ENCODE measurements around the gene GRIK1.
"Not testable (repeated sequence)": the region's sequence is repeated elsewhere in the genome, so short reads cannot be mapped to it uniquely, and the experiment has no call there.

The GRIK1 gene

GRCh38 chr21:29638761-29639327 is 301.0 kb downstream of the GRIK1 start:
- no peak for DNase-seq

DNA sequence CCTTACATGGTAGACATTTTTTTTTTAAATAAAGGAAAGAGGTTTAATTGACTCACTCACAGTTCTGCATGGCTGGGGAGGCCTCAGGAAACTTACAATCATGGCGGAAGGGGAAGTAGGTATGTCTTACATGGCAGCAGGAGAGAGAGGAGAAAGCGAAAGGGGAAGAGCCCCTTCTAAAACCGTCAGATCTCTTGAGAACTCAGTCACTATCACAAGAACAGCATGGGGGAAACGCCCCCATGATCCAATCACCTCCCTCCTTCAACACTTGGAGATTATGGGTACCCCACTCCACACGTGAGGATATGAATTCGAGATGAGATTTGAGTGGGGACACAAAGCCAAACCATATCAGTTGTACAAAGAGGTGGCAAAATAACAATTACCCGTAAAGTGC is 301.7 kb downstream of the GRIK1 start:
- DNase-seq: no peak

GRCh38 chr21:29637553-29637952 is 302.2 kb downstream of the GRIK1 start:
- DNase-seq: no peak

DNA sequence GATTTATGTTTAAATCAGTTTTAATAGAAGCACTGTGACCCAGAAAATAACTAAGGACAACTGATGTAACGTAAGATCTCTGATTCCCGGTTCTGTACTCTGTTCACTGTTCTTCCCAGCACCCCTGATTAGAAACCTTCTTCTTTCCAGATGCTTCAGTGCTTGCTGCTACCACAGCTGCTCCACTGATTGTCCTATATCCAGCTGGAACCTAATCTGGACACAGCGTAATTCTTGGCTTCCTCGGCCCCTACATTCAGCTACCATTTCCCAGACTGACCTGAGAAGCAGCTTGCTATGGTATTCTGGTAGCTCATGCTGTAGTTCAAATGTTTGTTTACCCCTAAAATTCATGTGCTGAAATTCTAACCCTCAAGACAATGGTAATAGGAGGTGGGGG is 302.7 kb downstream of the GRIK1 start:
- no peak for DNase-seq

- DNase-seq: no peak
These were observed 305.4 kb downstream of the GRIK1 start for GRCh38 chr21:29634418-29634817.

DNA sequence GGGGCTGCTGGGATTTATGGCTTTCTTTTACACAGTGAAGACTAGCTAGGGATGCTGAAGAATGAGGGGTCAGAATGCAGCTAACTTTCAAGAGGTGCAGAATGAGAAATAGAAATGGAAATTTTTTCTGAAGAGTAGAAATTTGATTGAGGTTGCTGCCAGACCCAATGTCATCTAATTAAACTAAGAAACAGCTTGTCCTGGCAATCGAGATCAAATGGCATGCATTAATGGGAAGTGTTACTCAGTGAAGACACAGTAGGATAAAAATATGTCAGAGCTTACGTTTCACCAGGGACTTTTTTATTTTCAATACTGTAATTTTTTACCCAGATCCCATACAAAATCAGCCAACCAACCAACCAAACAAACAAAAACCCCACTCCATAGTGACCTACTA is 306.0 kb downstream of the GRIK1 start:
- no peak for DNase-seq

DNA sequence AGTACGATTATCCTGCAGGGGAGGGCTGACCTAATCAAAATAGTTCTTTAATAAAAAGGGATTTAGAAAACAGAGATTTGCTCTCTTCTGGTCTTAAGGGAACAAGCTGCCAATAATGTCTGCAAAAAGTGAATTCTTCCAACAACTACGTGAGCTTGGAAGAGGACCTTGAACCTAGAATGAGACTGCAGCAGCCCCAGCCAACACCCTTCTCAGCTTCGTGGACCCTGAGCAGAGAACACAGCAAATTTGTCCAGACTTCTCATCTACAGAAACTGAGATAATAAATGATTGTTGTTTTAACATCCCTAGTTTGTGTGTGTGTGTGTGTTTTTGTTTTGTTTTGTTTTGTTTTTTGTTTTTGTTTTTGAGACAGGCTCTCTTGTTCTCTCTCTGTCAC is 309.4 kb downstream of the GRIK1 start:
- DNase-seq: no peak

- no peak for DNase-seq
These were observed 311.9 kb downstream of the GRIK1 start for GRCh38 chr21:29627905-29628304.

DNA sequence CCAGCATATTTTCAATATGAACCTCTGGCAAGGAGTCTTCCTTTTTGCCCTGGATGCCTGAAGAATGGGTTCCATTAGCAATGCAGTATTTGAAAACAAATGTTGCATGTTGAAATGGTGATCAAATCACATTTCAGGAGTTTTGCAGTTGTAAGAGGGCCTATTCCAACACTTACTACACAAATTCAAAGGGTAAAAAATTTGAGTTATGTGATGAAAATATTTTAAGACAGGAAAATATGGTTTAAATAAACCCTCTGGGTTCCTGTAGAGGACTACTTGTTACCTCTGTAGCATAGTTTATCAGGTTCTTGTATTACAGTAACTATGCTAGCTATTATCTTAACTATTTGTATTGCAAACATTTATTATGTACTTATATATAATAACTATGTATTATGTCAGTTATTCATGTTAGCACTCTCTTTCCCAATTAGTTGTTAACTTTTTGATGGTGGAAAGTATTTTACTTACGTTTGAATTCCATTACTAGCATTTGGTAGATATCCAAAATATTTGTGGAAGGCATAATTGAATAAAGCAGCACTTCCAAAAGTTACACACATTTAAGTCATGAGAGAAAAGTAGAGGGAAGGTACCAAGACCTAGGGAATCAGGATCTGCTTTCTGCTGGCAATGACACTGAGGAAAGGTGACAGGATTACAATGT is 312.9 kb downstream of the GRIK1 start:
- DNase-seq: no peak

DNA sequence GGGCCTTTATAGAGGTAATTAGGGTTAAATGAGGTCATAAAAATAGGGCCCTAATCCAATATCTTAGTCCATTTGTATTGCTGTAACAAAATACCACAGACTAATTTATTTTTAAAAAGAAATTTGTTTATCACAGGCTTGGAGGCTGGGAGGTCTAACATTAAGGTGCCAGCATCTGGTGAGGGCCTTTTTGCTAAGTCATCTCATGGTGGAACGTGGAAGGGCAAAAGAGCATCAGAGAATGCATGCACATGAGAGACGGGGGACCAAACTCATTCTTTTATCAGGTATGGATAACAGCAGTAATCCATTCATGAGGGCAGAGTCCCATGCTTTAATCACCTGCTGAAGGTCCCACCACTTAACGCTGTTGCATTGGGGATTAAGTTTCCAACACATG is 313.8 kb downstream of the GRIK1 start:
- DNase-seq: no peak

DNA sequence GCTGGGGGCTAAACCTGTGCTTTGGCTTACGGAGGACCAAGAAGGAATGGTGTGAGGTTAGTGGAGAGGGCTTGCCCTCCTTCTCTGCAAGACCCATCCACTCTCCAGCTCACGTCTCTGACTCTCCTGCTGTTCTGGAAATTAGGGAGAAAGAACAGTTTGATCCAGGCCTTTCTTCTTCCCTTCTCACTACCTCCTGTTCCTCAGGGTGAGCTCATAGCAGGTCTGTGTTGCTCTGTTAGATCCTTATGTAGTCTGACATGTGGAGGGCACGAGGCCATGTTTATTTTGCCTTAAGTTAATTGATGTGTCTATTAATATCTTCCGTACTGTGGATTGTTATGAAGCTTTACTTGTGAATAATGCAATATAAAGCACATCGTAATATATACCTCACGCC is 315.0 kb downstream of the GRIK1 start:
- no peak for DNase-seq

- no peak for DNase-seq
These were observed 318.3 kb downstream of the GRIK1 start for GRCh38 chr21:29621525-29621924.

- DNase-seq: no peak
These were observed 323.5 kb downstream of the GRIK1 start for GRCh38 chr21:29616209-29616751.

- DNase-seq: no peak
These were observed 325.9 kb downstream of the GRIK1 start for GRCh38 chr21:29613877-29614276.

GRCh38 chr21:29613021-29613420 is 326.8 kb downstream of the GRIK1 start:
- DNase-seq: no peak

GRCh38 chr21:29610779-29611360 is 328.9 kb downstream of the GRIK1 start:
- no peak for DNase-seq

GRCh38 chr21:29606613-29607012 is 333.2 kb downstream of the GRIK1 start:
- no peak for DNase-seq

- not testable (repeated sequence) for DNase-seq
These were observed 334.6 kb downstream of the GRIK1 start for GRCh38 chr21:29605219-29605618.

DNA sequence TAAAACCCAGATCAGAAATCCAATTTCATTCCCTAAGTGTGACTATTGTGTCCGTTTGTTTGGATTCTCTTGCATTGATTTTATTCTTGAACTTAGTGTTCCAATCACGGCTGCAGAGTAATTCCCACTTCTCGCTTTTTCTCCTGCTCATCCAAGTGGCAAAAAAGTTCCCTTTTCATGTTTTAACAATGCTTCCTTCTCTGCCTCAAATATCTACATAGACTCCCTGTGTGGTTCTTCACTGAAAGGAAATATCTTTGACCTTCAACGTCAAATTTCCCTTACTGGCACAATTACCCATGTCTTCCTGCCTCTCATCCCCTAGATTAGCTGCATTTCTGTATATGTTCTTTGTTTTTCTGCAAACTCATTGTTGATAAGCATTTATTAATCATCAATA is 335.7 kb downstream of the GRIK1 start:
- no peak for DNase-seq

DNA sequence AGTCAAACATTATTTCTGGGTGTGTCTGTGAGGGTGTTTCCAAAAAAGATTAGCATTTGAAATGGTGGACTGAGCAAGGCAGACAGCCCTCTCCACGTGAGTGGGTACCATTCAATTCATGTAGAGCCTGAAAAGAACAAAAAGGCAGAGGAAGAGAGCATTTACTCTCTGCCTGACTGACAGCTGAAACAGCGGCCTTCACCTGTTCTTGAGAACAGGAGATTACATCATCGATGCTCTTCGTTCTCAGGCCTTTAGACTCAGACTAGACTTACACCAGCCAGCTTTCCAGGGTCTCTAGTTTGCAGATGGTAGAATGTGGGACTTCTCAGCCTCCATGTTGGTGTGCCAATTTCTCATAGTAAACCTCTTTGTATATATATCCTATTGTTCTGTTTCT is 338.7 kb downstream of the GRIK1 start:
- no peak for DNase-seq

DNA sequence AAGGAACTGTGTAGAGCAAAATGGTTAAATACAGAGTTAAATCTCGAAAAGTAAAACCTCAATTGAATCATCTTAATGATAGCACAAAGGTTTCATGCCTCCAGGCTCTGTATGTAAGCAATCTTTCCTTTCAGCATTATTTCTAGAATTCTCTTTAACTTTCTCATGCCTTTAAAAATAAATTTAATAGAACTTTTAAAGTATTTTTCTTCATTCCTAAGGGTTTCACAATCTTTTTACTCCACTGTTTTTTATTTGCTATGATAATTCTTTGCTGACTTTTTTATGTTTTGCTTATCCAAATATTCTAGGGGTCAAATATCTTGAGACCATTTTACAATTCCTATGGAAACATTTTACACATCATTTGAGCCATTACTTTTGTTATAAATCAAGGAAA is 353.1 kb downstream of the GRIK1 start:
- DNase-seq: no peak

GRCh38 chr21:29585462-29585861 is 354.3 kb downstream of the GRIK1 start:
- no peak for DNase-seq

GRCh38 chr21:29583424-29583924 is 356.3 kb downstream of the GRIK1 start:
- DNase-seq: no peak

GRCh38 chr21:29582855-29583254 is 356.9 kb downstream of the GRIK1 start:
- no peak for DNase-seq
